Measurements from ENCODE around the gene TREML1.

Gene TREML1

DNA sequence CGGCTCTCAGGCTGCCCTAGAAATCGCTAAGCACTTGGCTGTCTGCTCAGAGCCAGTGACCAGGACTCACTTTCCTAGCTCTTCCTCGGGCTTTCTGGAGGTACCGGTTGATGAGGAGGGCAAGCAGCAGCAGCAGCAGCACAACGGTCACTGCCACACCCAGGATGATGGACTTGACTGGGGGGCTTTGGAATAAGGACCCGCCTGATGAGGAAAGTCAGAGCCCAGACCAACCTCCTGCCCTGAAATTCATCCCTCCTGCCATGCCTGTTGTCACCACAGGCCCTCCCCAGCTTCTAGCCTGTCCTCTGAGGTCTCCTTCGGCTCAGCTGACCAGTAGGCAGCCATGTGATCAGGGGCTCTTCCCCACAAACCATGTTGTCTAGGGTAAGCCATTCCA is 30.6 kb upstream of the TREML1 start:
- no peak for TF ChIP-seq Cebpa-rat (IDR thresholded peaks at IDR 0.05)
- no peaks in the 10 kb centered on the region for H4K20me1 ChIP-seq
- peak overlapping the region in 5 of 11 experiments; percentile 66 to 77 (median 70); a peak in 10 of 22 replicates for H3K9ac ChIP-seq
- H3K9me3 ChIP-seq (replicated peaks in 1 of 11) = peaks cover 8 to 17% (median 9%) of the 10 kb centered on the region in 11 experiments
- H3K4me2 ChIP-seq = peak overlapping the region in 8 of 11 experiments; percentile 73 to 96 (median 90); a peak in 16 of 22 replicates
- no peaks in the 10 kb centered on the region for H3K27me3 ChIP-seq
- H3K27ac ChIP-seq = peak overlapping the region in 9 of 11 experiments; percentile 36 to 97 (median 88); a peak in 17 of 22 replicates
- peaks cover 0 to 31% (median 4%) of the 10 kb centered on the region in 11 experiments; a peak in 10 of 22 replicates for H3K36me3 ChIP-seq
- peak overlapping the region in 6 of 10 experiments; percentile 13 to 65 (median 46); a peak in 10 of 20 replicates for H3K4me3 ChIP-seq
- H3K4me1 ChIP-seq = peaks cover 11 to 94% (median 72%) of the 10 kb centered on the region in 10 experiments; a peak in 19 of 20 replicates

DNA sequence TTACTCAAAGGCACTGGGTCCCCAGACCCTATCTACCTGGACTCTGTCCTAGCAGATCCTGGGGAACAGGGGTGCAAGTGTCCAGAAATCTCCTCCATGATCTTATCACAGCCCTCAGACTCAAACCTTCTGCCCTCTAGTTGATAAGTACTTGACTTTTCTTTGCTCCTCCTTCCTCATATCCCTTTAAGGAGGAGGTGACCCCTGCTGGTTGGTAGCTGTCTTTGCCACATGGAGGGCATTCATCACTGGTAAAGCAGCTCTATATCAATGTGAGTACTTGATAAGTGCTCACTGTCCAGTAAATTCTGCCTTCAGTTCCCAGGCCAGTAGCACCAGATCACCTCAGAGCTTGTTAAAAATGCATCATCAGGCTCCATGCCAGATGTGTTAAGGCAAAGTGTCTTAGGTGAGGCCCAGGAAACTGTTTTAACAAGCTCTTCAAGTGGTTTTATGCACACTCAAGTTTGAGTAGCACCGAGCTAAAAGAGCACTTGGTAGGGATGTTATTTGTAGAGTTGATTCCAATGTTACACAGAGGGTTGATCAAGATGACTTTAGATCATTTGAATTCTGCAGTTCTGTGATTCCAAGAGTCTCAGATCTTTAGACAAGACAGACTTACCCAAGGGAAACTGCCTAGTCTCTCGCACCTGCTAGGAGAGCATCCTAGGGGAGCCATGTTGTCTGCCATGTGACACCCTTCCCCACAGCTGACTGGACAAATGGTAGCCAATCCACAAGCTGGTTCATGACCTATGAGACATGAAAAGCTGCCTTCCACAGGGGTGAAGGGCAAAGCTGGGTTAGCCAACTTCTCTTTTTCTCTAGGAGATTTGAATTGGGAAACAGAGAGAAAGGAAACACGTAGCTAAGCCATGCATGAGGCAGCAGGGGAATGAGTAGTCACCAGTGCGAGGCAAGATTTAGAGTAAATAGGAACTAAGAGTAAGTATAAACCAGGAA is 28.2 kb upstream of the TREML1 start:
- Histone ChIP-seq H3K9me3 (replicated peaks in 1 of 11) (peaks cover 0 to 8% (median 0%) of the 10 kb centered on the region in 11 experiments; a peak in 2 of 22 replicates), H3K4me2 (peak overlapping the region; percentile 16 to 96 (median 87); a peak in 21 of 22 replicates), H3K9ac (peak overlapping the region in 9 of 11 experiments; percentile 51 to 79 (median 71); a peak in 16 of 22 replicates), H3K36me3 (peaks cover 0 to 33% (median 0%) of the 10 kb centered on the region in 11 experiments; a peak in 6 of 22 replicates), H4K20me1 (no peaks in the 10 kb centered on the region), H3K4me3 (peak overlapping the region in 2 of 10 experiments; percentile 25 to 57; a peak in 2 of 20 replicates), H3K27me3 (no peaks in the 10 kb centered on the region), H3K4me1 (peaks cover 11 to 82% (median 62%) of the 10 kb centered on the region in 10 experiments; a peak in 19 of 20 replicates), H3K27ac (peak overlapping the region in 10 of 11 experiments; percentile 69 to 97 (median 91); a peak in 21 of 22 replicates)
- TF ChIP-seq Cebpa-rat (IDR thresholded peaks at IDR 0.05) = peak in 6 of 11 experiments; percentile 40 to 71 (median 60); a peak in 8 of 22 replicates

DNA sequence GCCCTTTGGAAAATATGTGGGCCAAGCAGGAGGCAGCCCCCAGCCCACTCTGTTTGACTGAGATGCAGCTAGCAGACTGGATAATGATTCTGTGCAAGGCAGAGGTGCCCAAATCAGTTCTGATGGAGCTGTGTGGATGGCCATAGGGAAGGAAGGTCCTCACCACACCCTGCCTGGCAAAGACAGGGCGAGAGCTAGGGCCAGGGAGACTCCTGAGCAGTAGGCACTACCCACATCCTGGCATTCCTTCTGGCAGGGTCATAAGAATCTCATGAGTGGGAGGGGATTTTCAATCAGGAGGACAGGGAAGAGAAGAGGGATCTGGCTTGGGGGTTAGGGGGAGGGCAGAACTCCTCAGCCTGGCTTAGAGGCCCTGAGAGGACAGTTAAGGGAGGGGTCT is 27.4 kb upstream of the TREML1 start:
- H3K4me2 ChIP-seq = peak overlapping the region in 9 of 11 experiments; percentile 32 to 87 (median 65); a peak in 16 of 22 replicates
- peaks cover 0 to 8% (median 0%) of the 10 kb centered on the region in 11 experiments; a peak in 2 of 22 replicates for H3K9me3 ChIP-seq (replicated peaks in 1 of 11)
- peaks cover 11 to 74% (median 54%) of the 10 kb centered on the region in 10 experiments; a peak in 19 of 20 replicates for H3K4me1 ChIP-seq
- H4K20me1 ChIP-seq = no peaks in the 10 kb centered on the region
- no peak for TF ChIP-seq Cebpa-rat (IDR thresholded peaks at IDR 0.05)
- peak overlapping the region in 9 of 11 experiments; percentile 4 to 97 (median 89); a peak in 15 of 22 replicates for H3K27ac ChIP-seq
- no peak overlapping the region for H3K9ac ChIP-seq
- no peak overlapping the region for H3K4me3 ChIP-seq
- H3K27me3 ChIP-seq = no peaks in the 10 kb centered on the region
- peaks cover 0 to 33% (median 0%) of the 10 kb centered on the region in 11 experiments; a peak in 6 of 22 replicates for H3K36me3 ChIP-seq

DNA sequence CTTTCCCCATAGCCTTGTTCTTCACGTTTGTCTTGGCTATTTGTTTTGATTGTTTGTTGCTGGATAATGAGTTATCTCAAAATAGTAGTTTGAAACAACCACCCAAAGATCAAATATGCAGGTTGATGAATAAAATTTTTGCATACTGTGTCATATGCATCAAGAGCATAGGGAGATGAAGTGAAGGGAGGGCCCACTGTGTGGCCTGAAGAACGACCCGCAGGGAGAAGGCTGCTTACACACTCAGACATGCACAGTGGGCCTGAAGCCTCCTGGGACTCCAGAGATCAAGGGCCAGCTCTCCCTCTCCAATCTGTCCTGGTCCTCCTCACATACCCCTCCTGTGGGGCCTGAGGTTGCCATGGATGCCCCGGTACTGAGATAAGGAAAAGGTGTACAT is 25.0 kb upstream of the TREML1 start:
- TF ChIP-seq Cebpa-rat (IDR thresholded peaks at IDR 0.05) = no peak

DNA sequence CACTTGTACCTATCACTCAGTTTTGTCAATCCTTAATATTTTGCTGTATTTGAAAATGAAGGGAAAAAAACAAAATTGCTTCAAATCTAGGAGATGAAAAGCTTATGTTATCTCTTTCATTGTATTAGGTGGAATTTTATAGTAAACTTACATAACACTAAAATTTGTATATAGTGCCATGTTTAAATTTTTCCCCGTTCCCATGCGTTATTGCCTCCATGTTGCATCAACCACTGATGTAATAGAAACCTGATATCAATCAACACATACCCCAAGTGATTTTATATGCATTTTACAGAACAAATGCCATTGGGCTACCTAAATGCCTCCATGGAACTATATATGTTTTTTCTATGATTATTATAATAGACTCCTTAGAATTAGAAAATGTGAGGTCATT is 23.5 kb upstream of the TREML1 start:
- Histone ChIP-seq H3K36me3 (peaks cover 0 to 38% (median 0%) of the 10 kb centered on the region in 11 experiments; a peak in 7 of 22 replicates), H3K9me3 (replicated peaks in 1 of 11) (peaks cover 0 to 21% (median 0%) of the 10 kb centered on the region in 11 experiments; a peak in 5 of 22 replicates), H3K27me3 (no peaks in the 10 kb centered on the region), H4K20me1 (no peaks in the 10 kb centered on the region), H3K4me3 (no peak overlapping the region), H3K4me2 (no peak overlapping the region), H3K4me1 (peaks cover 5 to 36% (median 21%) of the 10 kb centered on the region in 10 experiments; a peak in 19 of 20 replicates), H3K27ac (no peak overlapping the region), H3K9ac (no peak overlapping the region)
- TF ChIP-seq Cebpa-rat (IDR thresholded peaks at IDR 0.05) = no peak

More for the DNA sequence above, 25.0 kb upstream of the TREML1 start:
- Histone ChIP-seq H3K27me3 (no peaks in the 10 kb centered on the region), H3K4me2 (no peak overlapping the region), H3K9me3 (replicated peaks in 1 of 11) (peaks cover 0 to 12% (median 0%) of the 10 kb centered on the region in 11 experiments; a peak in 2 of 22 replicates), H3K4me1 (peaks cover 11 to 50% (median 33%) of the 10 kb centered on the region in 10 experiments; a peak in 19 of 20 replicates), H3K27ac (no peak overlapping the region), H3K9ac (no peak overlapping the region), H4K20me1 (no peaks in the 10 kb centered on the region), H3K4me3 (no peak overlapping the region), H3K36me3 (peaks cover 0 to 33% (median 0%) of the 10 kb centered on the region in 11 experiments; a peak in 7 of 22 replicates)

DNA sequence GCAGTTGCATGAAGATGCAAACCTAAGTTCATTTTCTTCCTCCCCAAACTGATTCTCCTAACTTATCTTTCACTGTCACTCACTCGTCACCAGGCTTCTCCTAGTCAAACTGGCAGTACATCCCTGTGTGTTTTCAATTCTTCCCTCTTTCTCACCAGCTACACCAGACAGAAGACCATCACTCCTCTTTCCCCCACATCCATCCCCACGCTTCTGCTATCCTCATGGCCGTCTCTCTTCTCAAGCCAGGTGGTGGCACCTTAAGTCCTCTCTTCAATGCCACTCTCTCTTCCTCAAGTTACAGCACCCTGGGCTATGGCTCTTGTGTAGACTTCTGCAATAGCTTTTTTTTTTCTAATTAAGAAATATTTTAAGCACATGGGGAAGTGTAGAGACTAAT is 23.1 kb upstream of the TREML1 start:
- H3K4me3 ChIP-seq = no peak overlapping the region
- peaks cover 0 to 18% (median 0%) of the 10 kb centered on the region in 11 experiments; a peak in 5 of 22 replicates for H3K9me3 ChIP-seq (replicated peaks in 1 of 11)
- H3K27me3 ChIP-seq = no peaks in the 10 kb centered on the region
- TF ChIP-seq Cebpa-rat (IDR thresholded peaks at IDR 0.05) = no peak
- H3K4me2 ChIP-seq = no peak overlapping the region
- no peak overlapping the region for H3K27ac ChIP-seq
- H3K4me1 ChIP-seq = peaks cover 1 to 32% (median 18%) of the 10 kb centered on the region in 10 experiments; a peak in 18 of 20 replicates
- no peak overlapping the region for H3K9ac ChIP-seq
- H3K36me3 ChIP-seq = peaks cover 0 to 36% (median 0%) of the 10 kb centered on the region in 11 experiments; a peak in 7 of 22 replicates
- no peaks in the 10 kb centered on the region for H4K20me1 ChIP-seq

DNA sequence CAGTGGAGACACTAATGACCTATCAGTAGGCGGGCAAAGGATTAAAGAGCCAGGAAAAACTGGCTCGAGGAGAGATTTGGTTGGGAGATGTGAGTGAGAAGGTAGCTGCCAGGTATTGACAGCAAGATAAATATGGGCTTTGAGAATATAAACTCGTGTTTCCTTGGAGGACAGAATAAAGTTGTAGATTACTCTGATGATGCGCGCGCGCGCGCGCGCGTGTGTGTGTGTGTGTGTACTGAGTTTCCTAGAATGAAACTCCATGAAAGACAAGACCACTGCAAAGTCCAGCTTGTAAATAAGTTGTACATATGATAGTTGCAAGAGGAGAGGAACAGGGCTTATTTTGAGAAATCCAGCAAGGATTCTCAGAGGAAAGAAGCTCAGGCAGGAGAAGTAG is 22.0 kb upstream of the TREML1 start:
- no peak overlapping the region for H3K27ac ChIP-seq
- H3K36me3 ChIP-seq = peaks cover 0 to 25% (median 0%) of the 10 kb centered on the region in 11 experiments; a peak in 7 of 22 replicates
- no peak overlapping the region for H3K9ac ChIP-seq
- H3K4me2 ChIP-seq = no peak overlapping the region
- H3K9me3 ChIP-seq (replicated peaks in 1 of 11) = peaks cover 0 to 13% (median 0%) of the 10 kb centered on the region in 11 experiments; a peak in 4 of 22 replicates
- H3K27me3 ChIP-seq = no peaks in the 10 kb centered on the region
- no peak for TF ChIP-seq Cebpa-rat (IDR thresholded peaks at IDR 0.05)
- H4K20me1 ChIP-seq = no peaks in the 10 kb centered on the region
- H3K4me3 ChIP-seq = no peak overlapping the region
- H3K4me1 ChIP-seq = peaks cover 0 to 21% (median 10%) of the 10 kb centered on the region in 10 experiments; a peak in 12 of 20 replicates

DNA sequence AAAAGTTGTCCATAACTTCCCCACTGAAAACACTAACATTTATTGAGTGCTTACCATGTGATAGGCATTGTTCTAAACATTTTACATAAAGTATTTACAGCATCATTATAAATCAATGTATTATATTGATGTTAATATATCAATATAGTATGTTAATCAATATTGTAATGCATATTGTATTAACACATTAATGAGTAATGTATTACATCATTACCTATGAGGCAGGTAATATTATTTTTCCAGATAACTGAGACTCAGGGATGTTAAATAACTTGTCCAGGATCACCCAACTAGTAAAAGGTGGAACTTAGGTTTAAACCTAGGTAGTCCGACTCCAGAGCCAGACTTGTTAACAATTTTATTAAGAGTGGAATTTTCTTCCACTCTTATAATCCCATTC is 20.9 kb upstream of the TREML1 start:
- Histone ChIP-seq H3K27me3 (no peaks in the 10 kb centered on the region), H3K4me3 (no peak overlapping the region), H3K4me1 (peaks cover 0 to 10% (median under 1%) of the 10 kb centered on the region in 10 experiments; a peak in 6 of 20 replicates), H3K9me3 (replicated peaks in 1 of 11) (peaks cover 0 to 13% (median 0%) of the 10 kb centered on the region in 11 experiments; a peak in 4 of 22 replicates), H4K20me1 (no peaks in the 10 kb centered on the region), H3K4me2 (no peak overlapping the region), H3K9ac (no peak overlapping the region), H3K36me3 (peaks cover 0 to 14% (median 0%) of the 10 kb centered on the region in 11 experiments; a peak in 4 of 22 replicates), H3K27ac (no peak overlapping the region)
- no peak for TF ChIP-seq Cebpa-rat (IDR thresholded peaks at IDR 0.05)
